ENCODE results near the gene METTL25. TPM values are rescaled to one million over a fixed set of nuclear protein-coding genes. Genes with fewer than 3 reads are reported as not detected.

METTL25 gene
- total RNA-seq, 1 experiment from 2014 or later, result 6.3 TPM

- POLR2A ChIA-PET, result no interaction called here
Observed at GRCh38 chr12:82350161-82350560, 8.2 kb upstream of the METTL25 start.

GRCh38 chr12:82351390-82351789 lies 6.9 kb upstream of the METTL25 start:
- H3K36me3 Mint-ChIP-seq, result peaks cover 37% of the 10 kb centered on the region
- no peak for ATAC-seq
- H3K4me3 Mint-ChIP-seq, result no peak overlapping the region
- H3K9me3 Mint-ChIP-seq, result no peaks in the 10 kb centered on the region
- ChIA-PET POLR2A (no interaction called here), CTCF (no interaction called here)
- no peak for DNase-seq (ENCODE audit: low spot score)
- H3K27ac Mint-ChIP-seq, result no peak overlapping the region
- no peak for TF ChIP-seq KAT7 (CRISPR knock-in tag; IDR thresholded peaks at IDR 0.05; ENCODE audit: borderline replicate concordance)
- TF ChIP-seq CREM (CRISPR knock-in tag; IDR thresholded peaks at IDR 0.05), result no peak
- TF ChIP-seq ETV6 (CRISPR knock-in tag; IDR thresholded peaks at IDR 0.05), result no peak
- H3K4me1 Mint-ChIP-seq, result no peaks in the 10 kb centered on the region
- H3K27me3 Mint-ChIP-seq (ENCODE audit: low read depth), result no peaks in the 10 kb centered on the region

More at GRCh38 chr12:82350161-82350560, 8.2 kb upstream of the METTL25 start:
- no peak for ATAC-seq
- H3K9me3 Mint-ChIP-seq, result no peaks in the 10 kb centered on the region
- peaks cover 25% of the 10 kb centered on the region for H3K36me3 Mint-ChIP-seq
- no peaks in the 10 kb centered on the region for H3K4me1 Mint-ChIP-seq
- H3K27ac Mint-ChIP-seq, result no peak overlapping the region
- no peak overlapping the region for H3K4me3 Mint-ChIP-seq
- CTCF ChIA-PET, result no interaction called here
- no peak for DNase-seq (ENCODE audit: low spot score)
- TF ChIP-seq ZNF138 (CRISPR knock-in tag; conservative IDR thresholded peaks at IDR 0.05), result no peak
- no peak for TF ChIP-seq FOXK1 (CRISPR knock-in tag; IDR thresholded peaks at IDR 0.05)
- no peak for TF ChIP-seq KAT7 (CRISPR knock-in tag; IDR thresholded peaks at IDR 0.05; ENCODE audit: borderline replicate concordance)
- TF ChIP-seq NFYB (CRISPR knock-in tag; conservative IDR thresholded peaks at IDR 0.05; ENCODE audit: low read depth), result no peak
- TF ChIP-seq RELA (CRISPR knock-in tag; IDR thresholded peaks at IDR 0.05; ENCODE audit: borderline replicate concordance), result no peak
- no peak for TF ChIP-seq CREM (CRISPR knock-in tag; IDR thresholded peaks at IDR 0.05)
- TF ChIP-seq CTCF (IDR thresholded peaks at IDR 0.05), result no peak
- TF ChIP-seq TEAD1 (CRISPR knock-in tag; IDR thresholded peaks at IDR 0.05), result no peak
- TF ChIP-seq ZNF232 (CRISPR knock-in tag; IDR thresholded peaks at IDR 0.05), result no peak
- no peak for TF ChIP-seq MYBL2 (CRISPR knock-in tag; IDR thresholded peaks at IDR 0.05)
- TF ChIP-seq ZNF532 (CRISPR knock-in tag; IDR thresholded peaks at IDR 0.05; ENCODE audit: borderline replicate concordance), result no peak
- no peak for TF ChIP-seq CBFB (CRISPR knock-in tag; IDR thresholded peaks at IDR 0.05; ENCODE audit: low read depth)
- no peak for TF ChIP-seq NFE2L1 (CRISPR knock-in tag; IDR thresholded peaks at IDR 0.05)
- no peak for TF ChIP-seq ERG (CRISPR knock-in tag; IDR thresholded peaks at IDR 0.05)
- TF ChIP-seq ZNF121 (CRISPR knock-in tag; IDR thresholded peaks at IDR 0.05), result no peak
- no peak for TF ChIP-seq SMAD4 (CRISPR knock-in tag; IDR thresholded peaks at IDR 0.05)
- TF ChIP-seq RORB (CRISPR knock-in tag; IDR thresholded peaks at IDR 0.05), result no peak
- no peak for TF ChIP-seq JUN (CRISPR knock-in tag; IDR thresholded peaks at IDR 0.05)
- H3K27me3 Mint-ChIP-seq (ENCODE audit: low read depth), result no peaks in the 10 kb centered on the region

Data from WTC11 (cell line).